NCI-H526 (cell line): ENCODE measurements around the gene CNOT9.

Experiments used
- DNase-seq, 2 experiments: peaks; one replicate each; lab custom pipeline; 2025; lab: John Stamatoyannopoulos, UW

The CNOT9 gene

DNA sequence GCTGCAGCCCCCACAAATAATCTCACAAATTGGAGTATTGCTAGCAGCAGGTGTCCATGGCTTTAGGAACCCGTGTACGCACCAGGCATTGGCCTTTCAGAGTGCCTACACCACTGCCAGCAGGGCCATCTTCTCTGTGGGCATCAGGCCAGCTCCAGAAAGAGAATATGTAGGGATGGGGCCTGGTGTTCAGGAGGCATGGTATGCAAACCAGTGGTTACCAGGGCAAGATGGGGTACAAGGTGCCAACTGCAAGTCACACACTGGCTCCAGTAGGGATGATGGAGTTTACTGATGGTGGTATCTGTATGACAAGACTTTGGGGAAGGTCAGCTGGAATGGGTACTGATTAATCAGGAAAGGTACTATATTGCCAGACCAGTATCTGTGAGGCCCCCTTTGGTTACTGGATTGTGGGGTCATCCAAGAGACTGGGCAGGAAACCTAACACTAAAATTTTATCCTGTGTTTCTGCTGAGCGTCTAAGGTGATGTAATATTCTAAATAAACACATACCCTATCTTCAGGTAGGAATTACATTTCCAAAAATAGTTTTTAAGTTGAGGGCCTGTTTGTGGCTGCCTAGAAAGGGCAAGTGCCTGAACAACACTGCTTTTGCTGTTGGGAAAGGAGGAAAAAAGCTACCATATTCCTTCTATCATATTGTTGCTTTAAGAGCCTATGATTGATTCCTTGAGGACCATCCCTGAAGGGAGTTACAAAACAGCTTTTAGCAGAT lies 9.0 kb downstream of the CNOT9 start:
- peak in 1 of 2 experiments; percentile 2 for DNase-seq

DNA sequence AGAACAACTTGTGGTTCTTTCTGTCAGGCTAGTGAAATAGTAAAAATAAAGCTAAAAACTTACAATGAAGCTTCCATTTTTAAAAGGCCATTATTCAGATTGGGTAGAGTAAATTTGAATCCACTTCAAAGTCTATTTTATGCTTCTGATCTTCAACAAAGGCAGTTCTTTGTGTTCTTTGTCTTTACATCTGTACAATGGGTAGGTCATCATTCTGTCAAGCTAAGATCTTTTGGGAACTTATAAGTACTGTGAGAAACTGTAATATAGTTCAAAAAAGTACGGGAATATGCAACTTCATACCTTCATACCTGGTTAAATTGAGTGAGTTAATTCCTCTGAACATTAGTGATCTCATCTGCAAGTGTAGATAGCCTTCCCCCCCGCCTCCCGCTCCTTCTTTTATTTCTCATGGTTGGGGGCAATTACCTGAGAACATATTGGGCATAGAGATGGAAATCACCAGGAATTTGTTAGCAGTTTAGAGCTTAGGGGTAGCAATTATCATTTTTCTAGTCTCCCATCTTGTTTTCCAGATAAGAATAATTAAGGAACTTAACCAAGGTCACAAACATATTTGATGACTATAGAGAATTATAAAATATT lies 9.7 kb downstream of the CNOT9 start:
- DNase-seq, result no peak

DNA sequence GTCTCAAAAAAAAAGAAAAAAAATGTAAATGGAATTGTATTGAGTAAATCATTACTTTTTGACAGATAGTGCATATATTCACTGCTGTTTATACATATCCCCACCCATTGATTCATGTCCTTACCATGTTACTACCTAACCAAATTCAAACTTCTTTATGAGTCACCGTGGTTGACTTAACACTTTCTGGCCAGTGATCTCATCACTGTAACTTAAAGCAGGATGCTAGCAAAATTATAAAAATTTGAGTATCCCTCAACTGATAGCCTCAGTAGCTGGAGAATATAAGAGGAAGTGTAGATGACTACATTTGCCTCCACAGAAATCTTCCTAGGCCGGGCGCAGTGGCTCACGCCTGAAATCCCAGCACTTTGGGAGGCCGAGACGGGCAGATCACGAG lies 13.4 kb downstream of the CNOT9 start:
- DNase-seq, result no peak

DNA sequence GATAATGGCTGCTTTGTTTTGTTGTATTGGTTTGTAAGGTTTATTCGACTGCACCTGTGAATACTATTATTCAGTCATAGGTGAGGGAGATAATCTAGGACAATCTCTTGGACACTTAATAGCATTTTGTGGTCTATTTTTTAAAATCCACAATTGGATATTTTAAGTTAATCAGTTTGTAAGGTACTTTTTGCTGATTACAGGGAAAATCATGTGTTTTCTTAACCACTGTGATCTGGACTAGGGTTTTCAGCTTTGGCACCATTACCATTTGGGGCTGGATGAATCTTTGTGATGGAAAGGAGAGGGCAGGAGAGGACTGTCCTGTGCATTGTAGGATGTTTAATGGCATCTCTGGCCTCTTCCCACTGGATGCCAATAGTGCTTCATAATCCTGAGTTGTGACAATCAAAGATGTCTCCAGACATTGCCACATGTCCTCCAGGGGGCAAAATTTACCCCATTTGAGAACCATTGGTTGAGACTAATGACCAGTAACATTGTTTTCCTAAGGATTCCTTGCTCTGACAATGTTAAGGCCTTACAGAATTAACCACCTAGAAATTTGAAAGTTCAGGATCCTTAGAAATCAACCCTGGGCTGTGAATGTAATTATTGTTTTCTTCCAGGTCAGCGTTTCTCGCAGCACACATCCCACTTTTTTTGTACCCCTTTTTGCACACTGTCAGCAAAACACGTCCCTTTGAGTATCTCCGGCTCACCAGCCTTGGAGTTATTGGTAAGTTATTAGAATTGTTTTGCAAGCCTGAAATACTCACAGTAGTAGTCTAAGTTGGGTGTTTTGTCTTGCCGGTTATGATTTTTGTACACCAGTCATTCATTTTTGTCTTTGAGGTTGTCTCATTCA lies 15.6 kb downstream of the CNOT9 start:
- no peak for DNase-seq

DNA sequence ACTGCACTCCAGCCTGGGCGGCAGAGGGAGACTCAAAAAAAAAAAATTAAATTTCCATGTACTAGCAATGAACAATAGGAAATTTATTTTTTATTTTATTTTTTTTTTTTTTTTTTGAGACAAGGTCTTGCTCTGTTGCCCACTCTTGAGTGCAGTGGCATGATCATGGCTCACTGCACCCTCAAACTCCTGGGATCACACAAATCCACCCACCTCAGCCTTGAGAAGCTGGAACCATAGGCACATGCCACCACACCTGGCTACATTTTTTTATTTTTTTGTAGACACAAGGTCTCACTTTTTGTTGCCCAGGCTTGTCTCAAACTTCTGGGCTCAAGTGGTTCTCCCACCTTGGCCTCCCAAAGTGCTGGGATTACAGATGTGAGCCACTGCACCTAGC lies 16.9 kb downstream of the CNOT9 start:
- no peak for DNase-seq

DNA sequence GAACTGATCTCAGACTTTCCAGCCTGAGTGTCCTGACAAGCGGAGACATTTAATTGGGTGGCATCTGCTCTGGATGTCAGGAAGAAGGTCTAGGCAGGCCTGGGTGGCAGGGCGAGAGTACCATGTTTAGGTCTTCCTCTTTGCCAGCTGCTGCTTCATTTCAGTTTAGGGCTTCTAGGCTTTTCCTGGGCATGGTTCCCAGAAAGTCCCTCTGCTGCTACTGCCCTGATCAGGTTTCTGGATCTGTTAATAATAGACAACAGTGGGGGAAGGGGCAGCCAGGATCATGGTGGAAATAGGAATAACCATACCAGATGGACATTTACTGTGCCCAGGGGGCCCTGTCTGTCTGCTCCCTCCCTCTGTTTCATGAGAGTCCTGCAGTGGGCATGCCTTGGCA lies 36.8 kb downstream of the CNOT9 start:
- no peak for DNase-seq

DNA sequence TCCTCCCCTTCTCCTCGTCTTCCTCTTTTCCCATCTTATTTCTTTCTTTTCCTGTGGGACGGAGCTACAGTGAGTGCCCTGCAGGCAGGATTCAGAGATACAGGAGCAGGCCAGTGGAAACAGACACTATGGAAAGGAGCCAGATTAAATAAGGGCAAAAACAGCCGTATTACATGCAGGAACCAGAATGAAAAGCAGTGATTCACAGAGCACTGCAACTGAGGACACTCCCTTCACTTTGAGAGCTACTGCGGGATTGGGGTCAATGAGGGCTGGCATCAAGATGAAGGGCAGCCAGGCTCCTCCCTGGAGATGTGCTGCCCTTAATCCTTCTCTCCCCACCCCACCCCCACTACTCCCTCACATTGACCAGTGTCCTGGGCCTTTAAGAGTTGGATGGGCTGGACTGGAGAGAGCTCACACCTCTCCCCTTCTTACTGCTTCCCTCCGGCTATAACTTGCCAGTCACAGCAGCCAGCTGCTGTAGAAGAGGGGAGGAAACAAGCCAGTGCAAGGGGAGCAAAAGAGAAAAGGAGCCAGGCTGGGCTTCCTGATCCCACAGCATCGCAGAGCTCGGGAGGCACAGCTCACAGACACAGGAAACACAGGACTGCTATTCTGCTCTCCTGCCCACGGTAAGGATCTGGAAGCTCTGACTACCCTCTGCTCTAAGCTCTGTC lies 38.9 kb downstream of the CNOT9 start, which contains the start of gene PLCD4:
TSS of gene PLCD4 (plus strand) at position 464 of the 680 bp plus-strand sequence. CDS start 7,841 bp downstream, outside the sequence.
- peak in 1 of 2 experiments; percentile 7 for DNase-seq

DNA sequence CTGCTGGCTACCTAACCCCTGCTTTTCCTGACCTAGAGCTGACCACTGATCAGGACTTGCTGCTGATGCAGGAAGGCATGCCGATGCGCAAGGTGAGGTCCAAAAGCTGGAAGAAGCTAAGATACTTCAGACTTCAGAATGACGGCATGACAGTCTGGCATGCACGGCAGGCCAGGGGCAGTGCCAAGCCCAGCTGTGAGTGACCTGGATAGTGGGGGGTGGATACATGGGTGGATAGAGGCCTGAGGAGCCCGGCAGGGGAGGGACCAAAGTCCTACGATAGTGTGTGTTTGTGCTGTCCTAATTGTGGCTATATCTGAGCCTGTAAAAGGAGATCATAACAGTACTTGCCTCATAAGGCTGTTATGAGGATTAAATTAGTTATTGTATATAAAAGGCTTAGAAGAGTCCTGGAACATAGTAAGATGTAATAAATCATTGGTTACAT lies 47.3 kb downstream of the CNOT9 start:
- no peak for DNase-seq

DNA sequence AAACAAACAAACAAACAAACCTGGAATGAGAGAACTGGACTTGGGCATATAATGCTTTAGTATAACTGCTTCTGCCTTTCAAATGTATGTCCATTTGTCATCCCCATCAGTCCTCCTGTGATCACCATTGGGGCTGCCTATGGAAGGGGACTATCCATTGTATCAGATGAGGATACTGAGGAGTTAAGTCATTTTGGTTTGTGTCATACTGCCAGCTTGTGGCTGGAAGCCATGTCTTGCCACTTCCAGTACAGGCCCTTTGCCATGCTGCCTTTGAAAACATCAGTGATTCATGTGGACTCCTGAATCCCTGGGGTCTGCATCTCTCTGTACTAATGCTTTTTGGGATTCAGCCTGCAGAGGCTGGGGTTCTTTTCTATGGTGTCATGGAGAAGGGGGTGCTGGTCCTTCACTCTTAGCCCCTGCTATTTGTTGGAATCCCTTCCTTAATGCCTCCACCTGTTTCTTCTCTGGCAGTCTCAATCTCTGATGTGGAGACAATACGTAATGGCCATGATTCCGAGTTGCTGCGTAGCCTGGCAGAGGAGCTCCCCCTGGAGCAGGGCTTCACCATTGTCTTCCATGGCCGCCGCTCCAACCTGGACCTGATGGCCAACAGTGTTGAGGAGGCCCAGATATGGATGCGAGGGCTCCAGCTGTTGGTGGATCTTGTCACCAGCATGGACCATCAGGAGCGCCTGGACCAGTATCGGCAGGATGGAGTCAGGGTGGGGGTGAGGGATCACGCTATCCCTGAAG lies 49.6 kb downstream of the CNOT9 start:
- DNase-seq, result peak in 1 of 2 experiments; percentile 26

DNA sequence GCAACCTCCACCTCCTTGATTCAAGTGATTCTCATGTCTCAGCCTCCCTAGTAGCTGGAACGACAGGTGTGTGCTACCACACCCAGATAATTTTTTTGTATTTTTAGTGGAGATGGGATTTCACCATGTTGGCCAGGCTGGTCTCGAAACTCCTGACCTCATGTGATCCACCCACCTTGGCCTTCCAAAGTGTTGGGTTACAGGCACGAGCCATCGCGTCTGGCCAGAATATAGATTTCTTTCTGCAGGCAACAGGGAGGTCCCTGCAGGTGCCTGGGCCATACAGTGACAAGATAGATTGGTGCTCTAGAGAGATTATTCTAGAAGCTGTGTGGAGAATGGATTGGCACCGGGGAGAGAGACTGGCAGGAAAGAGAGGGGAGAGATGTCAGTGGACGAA lies 52.4 kb downstream of the CNOT9 start:
- no peak for DNase-seq

DNA sequence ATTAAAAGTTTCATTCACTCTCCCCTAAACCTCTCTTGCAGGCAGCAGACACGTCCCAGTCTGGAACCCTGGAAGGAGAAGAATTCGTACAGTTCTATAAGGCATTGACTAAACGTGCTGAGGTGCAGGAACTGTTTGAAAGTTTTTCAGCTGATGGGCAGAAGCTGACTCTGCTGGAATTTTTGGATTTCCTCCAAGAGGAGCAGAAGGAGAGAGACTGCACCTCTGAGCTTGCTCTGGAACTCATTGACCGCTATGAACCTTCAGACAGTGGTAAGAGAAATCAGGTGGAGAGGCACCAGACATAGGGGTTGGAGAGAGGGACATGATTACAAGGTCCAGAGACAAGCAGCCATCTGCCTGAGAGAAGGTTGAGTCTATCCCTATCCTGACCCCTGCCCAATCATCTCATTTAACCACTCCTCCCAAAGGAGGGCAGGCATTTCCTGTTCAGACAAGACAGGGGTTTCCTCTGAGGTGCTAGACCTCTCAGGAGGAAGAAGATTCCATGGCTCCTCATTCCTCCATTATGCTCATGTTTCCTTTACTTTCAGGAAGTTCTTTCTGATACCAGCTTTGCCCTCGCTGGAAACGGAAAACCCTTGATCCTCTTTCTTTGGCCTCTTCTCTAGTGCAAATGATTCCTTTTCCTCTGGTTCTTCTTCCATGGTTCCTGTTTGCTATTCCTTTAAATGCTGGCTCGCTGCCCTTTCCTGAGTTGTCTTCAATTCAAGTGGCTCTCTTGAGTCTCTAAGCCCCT lies 54.1 kb downstream of the CNOT9 start:
- no peak for DNase-seq

DNA sequence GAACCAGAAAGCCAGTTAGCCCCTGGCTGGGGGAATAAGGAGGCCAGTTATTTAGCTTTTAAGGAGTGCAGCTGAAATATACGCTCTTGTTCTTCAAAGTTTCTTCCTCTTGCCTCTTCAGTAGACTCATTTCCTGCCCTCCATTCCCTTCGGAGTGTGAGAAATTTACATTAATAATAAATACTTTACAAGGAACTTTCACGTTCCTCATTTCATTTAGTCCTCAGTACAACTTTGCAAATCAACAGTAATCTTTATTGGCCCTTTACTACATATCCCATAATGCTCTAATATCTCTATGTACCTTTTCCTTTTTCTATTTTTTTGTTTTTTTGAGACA lies 54.7 kb downstream of the CNOT9 start:
- no peak for DNase-seq

DNA sequence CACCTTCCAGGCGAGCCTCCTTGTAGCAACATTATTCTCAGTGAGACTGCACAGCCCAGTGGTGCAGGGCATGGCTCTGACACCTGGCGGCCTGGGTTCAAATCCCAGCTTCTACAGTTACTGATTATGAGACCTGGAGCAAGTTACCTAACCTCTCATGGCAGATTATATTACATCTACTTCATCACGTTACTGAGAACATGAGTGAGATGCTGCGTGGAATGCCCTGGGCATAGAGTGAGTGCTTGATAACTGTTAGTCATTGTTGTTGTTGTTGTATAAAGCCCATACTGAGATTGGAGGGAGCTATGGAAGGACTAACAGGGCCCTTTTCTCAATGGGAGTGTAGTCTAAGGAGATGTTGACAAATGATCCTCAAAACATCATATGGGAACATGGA lies 57.7 kb downstream of the CNOT9 start:
- DNase-seq, result no peak

DNA sequence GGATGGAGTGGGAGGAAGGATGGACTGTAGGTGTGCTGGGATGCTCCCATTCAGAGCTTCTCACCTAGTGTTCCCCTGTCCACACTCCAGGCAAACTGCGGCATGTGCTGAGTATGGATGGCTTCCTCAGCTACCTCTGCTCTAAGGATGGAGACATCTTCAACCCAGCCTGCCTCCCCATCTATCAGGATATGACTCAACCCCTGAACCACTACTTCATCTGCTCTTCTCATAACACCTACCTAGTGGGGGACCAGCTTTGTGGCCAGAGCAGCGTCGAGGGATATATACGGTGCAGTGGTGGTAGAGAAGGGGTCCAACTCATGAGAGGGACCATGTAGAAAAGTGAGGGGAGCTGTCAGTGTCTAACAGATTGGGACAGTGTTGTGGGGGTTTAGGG lies 59.3 kb downstream of the CNOT9 start:
- no peak for DNase-seq

DNA sequence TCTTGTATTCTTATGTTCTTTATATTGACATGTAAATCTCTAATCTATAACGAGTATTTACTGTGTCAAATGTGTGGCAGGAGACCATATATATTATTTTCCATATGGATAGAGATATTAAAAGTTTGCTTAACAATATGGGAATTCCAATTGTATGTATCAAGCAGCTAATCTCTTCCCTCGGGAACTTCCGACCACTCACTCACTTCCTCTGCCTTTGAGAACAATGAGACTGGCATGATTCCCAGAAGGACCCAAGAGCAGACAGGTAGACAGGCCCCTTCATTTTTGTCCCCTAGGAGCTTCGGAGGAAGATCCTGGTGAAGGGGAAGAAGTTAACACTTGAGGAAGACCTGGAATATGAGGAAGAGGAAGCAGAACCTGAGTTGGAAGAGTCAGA lies 63.2 kb downstream of the CNOT9 start:
- DNase-seq, result no peak

DNA sequence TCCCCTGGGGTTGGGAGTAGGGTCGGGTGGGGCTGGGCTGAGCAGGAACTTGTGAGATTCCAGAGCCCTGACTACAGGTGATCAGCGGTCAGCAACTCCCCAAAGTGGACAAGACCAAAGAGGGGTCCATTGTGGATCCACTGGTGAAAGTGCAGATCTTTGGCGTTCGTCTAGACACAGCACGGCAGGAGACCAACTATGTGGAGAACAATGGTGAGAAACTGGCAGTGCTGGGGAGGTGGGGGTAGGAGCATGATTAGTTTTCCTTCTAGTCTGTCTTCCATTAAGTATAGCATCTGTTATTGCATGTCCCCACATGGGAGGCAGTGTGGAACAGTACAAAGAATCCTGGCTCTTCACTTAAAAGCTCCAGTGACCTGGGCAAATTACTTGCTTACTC lies 67.1 kb downstream of the CNOT9 start:
- DNase-seq, result no peak

DNA sequence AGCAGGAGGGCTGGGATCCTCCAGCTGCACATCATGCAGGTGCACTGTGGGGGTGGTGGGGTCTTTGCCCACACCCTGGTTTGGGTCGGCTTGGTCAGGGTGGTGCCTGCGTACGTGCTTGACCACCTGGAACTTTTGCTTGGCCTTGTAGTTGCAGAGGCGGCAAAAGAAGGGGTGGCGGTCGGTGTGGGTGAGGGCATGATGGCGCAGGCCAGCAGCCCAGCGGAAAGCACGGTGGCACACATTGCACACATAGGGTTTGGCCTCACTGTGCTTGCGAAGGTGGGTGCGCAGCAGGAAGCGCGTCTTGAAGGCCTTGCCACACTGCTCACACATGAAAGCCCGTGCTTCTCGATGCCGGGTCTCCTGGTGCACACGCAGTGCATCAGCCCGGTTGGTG lies 69.7 kb downstream of the CNOT9 start:
- no peak for DNase-seq

DNA sequence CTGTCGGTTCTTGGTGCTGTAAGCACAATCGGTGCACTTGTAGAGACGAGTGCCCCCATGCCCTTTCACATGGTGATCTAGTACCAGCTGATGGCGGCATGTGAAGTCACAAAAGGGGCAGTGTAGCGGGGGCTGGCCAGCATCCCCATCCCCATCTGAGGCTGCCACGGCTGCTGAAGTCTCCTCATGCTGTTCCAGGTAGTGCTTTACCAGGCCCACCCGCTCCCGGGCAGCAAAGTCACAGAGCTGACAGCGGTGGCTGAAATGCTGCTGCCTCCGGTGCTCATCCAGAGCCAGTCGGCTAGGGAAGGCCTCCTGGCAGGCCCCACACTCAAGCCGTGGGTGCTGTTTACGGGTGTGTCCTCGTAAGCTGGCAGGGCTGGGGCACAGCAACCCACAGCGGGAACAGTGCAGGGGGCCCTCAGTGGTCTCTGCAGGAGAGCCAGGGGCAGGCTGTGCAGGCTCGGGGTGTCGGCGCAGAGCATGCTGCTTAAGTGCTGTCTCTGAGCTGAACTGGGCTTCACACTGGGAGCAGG lies 73.5 kb downstream of the CNOT9 start:
- no peak for DNase-seq

DNA sequence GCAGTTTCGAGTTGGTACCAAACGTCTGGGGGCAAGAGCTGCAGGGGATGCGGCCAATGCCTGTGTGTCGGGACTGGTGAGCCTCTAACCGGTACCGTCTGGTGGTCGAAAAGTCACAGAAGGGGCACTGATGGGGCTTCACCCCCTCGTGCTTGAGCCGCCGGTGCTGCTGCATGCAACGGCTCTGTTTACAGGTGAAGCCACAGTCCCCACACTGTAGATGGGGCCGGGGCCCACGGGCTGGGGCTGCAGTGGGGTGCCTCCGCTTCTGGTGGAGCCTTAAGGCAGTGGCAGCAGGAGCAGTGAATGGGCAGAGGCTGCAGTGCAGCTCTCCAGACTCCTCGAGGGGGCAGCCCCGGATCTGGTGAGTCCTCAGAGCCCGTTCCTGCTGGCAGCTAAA lies 74.1 kb downstream of the CNOT9 start:
- DNase-seq, result no peak

DNA sequence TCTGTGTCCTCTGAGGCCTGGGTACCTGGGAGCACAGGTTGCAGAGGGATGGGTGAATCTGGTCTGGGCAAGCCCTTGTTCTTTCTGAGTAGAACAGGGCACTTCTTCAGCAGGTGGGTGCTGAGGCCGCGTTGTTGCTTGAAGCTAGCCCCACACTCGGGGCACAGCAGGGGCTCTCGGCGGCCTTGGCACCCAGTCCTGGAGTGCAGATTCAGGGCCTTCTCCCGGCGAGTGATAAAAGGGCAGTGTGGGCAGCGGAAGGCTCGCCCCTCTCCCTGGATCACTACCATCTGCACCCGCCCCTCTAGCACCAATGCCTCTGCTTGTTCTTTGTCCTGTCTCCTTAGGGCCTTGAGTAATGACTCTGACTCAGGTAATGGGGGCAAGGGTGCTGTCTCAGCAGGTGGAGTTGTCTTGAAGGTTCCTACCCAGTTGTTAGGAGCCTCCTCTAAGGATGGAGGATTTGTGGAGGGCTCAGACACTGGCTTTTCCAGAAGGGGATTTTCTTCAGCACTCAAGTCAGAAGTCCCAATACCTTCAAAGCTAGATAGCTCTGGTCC lies 75.2 kb downstream of the CNOT9 start:
- DNase-seq, result no peak
